Endodermal cell (in vitro differentiated cells): ENCODE data around the gene PRPF19. TPM values are rescaled to one million over a fixed set of nuclear protein-coding genes. Genes with fewer than 3 reads are reported as not detected.

Source experiments
- DNase-seq: peaks from one replicate; pipeline ENCODE4 v3.0.0-alpha.2; 2017
- H3K27ac ChIP-seq: 2 replicates; pipeline ENCODE4 v1.5.1; 2013; ENCODE audit warnings: mild to moderate bottlenecking, low read depth, low read length, moderate library complexity
- H3K27me3 ChIP-seq: 2 replicates; pipeline ENCODE4 v1.6.1; 2013; ENCODE audit warnings: mild to moderate bottlenecking, low read length, moderate library complexity; ENCODE audit not compliant: insufficient read depth, control insufficient read depth, poor library complexity, severe bottlenecking
- H3K36me3 ChIP-seq: 2 replicates; pipeline ENCODE4 v1.7.0; 2013; ENCODE audit warnings: mild to moderate bottlenecking, low read length, moderate library complexity; ENCODE audit not compliant: control insufficient read depth, insufficient read depth
- H3K4me1 ChIP-seq: one replicate; pipeline ENCODE4 v1.7.0; 2013; ENCODE audit warnings: low read length; ENCODE audit not compliant: control insufficient read depth, insufficient read depth
- H3K4me3 ChIP-seq: 2 replicates; pipeline ENCODE4 v1.5.1; 2013; ENCODE audit warnings: mild to moderate bottlenecking, low read length, moderate library complexity
- H3K9ac ChIP-seq: 2 replicates; pipeline ENCODE4 v1.6.1; 2013; ENCODE audit warnings: mild to moderate bottlenecking, low read length, moderate library complexity; ENCODE audit not compliant: poor library complexity, severe bottlenecking; ENCODE audit errors: extremely low read depth
- H3K9me3 ChIP-seq: 2 replicates; pipeline ENCODE4 v1.6.1; 2013; ENCODE audit warnings: mild to moderate bottlenecking, low read length, moderate library complexity; ENCODE audit not compliant: control insufficient read depth
- H3K27ac Mint-ChIP-seq: 2 replicates; pipeline ENCODE4 v1.8.0; 2020; ENCODE audit warnings: mixed read lengths
- H3K27me3 Mint-ChIP-seq: 2 replicates; pipeline ENCODE4 v1.8.0; 2021; ENCODE audit warnings: mild to moderate bottlenecking, mixed read lengths; ENCODE audit not compliant: insufficient read depth
- H3K36me3 Mint-ChIP-seq: 2 replicates; pipeline ENCODE4 v1.8.0; 2020; ENCODE audit warnings: low read depth, mixed read lengths
- H3K4me1 Mint-ChIP-seq: 2 replicates; pipeline ENCODE4 v1.8.0; 2020; ENCODE audit warnings: mixed read lengths
- H3K4me3 Mint-ChIP-seq: 2 replicates; pipeline ENCODE4 v1.8.0; 2020; ENCODE audit warnings: mild to moderate bottlenecking, moderate library complexity, mixed read lengths
- H3K9me3 Mint-ChIP-seq: 2 replicates; pipeline ENCODE4 v1.8.0; 2020; ENCODE audit warnings: mild to moderate bottlenecking, mixed read lengths
- WGBS, 2 experiments: methylation state at CpG; one replicate each; pipeline versions ENCODE4 v1.1.5 to v1.1.7; 2013; ENCODE audit warnings: missing lambda C conversion rate in 2 of 2, mixed read lengths in 1 of 2; ENCODE audit not compliant: insufficient coverage in 1 of 2, insufficient read length in 1 of 2; 5-methylcytosine and 5-hydroxymethylcytosine counted together
- total RNA-seq, 2 donors: library from RNA; stranded (reverse); fragmentation: NEBNext Ultra II Directional in 1 of 2; extraction: Animal tissue kit (Norgen Biotek cat#: 25700) in 1 of 2; gene quantifications; 2 replicates in 1 of 2; 3 replicates in 1 of 2; pipeline ENCODE4 v1.2.1, GENCODE V29; 2021
- TF ChIP-seq, protein P1 (sequence below): fragments of 200-600 bp; sonication (generic); conservative IDR thresholded peaks from 2 replicates; pipeline ENCODE4 v1.5.0; 2021; ENCODE audit warnings: antibody characterized with exemption, mild to moderate bottlenecking

PRPF19 gene
- total RNA-seq, 2 donors from 2014 or later: 106 to 109 TPM

- no peaks in the 10 kb centered on the region for H3K36me3 Mint-ChIP-seq
- H3K9me3 Mint-ChIP-seq: no peaks in the 10 kb centered on the region
- Histone ChIP-seq H3K4me3 (no peak overlapping the region), H3K27me3 (peaks cover 24% of the 10 kb centered on the region), H3K9me3 (no peaks in the 10 kb centered on the region), H3K27ac (no peak overlapping the region), H3K36me3 (no peaks in the 10 kb centered on the region), H3K9ac (no peak overlapping the region), H3K4me1 (no peaks in the 10 kb centered on the region)
- no peak for DNase-seq
- peaks cover 34% of the 10 kb centered on the region for H3K27me3 Mint-ChIP-seq
- TF ChIP-seq, protein P1, sequence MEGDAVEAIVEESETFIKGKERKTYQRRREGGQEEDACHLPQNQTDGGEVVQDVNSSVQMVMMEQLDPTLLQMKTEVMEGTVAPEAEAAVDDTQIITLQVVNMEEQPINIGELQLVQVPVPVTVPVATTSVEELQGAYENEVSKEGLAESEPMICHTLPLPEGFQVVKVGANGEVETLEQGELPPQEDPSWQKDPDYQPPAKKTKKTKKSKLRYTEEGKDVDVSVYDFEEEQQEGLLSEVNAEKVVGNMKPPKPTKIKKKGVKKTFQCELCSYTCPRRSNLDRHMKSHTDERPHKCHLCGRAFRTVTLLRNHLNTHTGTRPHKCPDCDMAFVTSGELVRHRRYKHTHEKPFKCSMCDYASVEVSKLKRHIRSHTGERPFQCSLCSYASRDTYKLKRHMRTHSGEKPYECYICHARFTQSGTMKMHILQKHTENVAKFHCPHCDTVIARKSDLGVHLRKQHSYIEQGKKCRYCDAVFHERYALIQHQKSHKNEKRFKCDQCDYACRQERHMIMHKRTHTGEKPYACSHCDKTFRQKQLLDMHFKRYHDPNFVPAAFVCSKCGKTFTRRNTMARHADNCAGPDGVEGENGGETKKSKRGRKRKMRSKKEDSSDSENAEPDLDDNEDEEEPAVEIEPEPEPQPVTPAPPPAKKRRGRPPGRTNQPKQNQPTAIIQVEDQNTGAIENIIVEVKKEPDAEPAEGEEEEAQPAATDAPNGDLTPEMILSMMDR: no peak
- H3K4me1 Mint-ChIP-seq: no peaks in the 10 kb centered on the region
- H3K27ac Mint-ChIP-seq: no peak overlapping the region
- 92 to 96% methylated on average over 2 to 5 of the region's 5 CpGs for WGBS, 2 experiments
- no peak overlapping the region for H3K4me3 Mint-ChIP-seq
These were observed 38.9 kb upstream of the PRPF19 start for GRCh38 chr11:60945295-60945667.

DNA sequence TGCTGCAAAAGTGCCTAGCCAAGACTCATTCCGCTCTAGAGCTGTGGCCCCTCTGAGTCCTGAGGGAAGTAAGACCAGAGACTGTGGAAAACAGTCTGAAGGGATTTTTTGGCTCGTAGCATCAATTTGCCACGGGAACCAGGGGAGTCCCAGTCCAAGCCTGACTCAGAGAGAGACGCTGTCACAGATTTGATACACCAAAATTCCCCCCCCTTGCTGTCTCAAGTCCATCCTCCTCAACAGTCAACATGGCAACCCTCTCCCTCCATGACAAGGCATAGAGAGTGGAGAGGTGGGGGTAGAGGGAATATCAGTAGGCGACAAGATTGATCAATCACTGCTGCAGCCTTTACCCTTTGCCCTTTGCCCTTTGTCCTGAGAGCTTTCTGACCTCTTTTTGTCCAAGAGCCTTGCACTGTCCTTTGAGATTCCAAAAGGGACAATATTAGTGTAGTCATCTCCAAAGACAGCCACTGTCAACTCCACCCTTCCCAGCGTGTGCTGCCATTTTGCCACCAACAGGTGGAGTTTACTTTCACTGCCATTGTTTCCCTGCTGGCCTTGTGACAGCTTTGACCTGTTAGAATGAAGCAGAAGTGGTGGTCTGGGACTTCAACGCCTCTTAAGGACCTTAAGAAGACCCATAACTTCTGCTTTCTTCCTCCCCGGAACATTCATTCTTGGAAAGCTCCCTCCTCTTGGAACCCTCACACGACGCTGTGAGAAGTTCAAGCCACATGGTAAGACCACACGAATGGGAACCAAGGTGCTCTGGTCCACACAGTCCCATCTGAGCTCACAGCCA, 38.3 kb upstream of the PRPF19 start:
- H3K4me1 Mint-ChIP-seq: no peaks in the 10 kb centered on the region
- H3K9me3 Mint-ChIP-seq: no peaks in the 10 kb centered on the region
- H3K27ac Mint-ChIP-seq: no peak overlapping the region
- Histone ChIP-seq H3K9me3 (no peaks in the 10 kb centered on the region), H3K4me1 (no peaks in the 10 kb centered on the region), H3K36me3 (no peaks in the 10 kb centered on the region), H3K9ac (no peak overlapping the region), H3K27ac (no peak overlapping the region), H3K27me3 (peaks cover 18% of the 10 kb centered on the region), H3K4me3 (no peak overlapping the region)
- H3K4me3 Mint-ChIP-seq: no peak overlapping the region
- DNase-seq: peak; percentile 71
- WGBS, 2 experiments: 85 to 95% methylated on average over 5 to 11 of the region's 11 CpGs
- H3K27me3 Mint-ChIP-seq: peaks cover 29% of the 10 kb centered on the region
- TF ChIP-seq, protein P1: peak; percentile 74
- H3K36me3 Mint-ChIP-seq: no peaks in the 10 kb centered on the region

DNA sequence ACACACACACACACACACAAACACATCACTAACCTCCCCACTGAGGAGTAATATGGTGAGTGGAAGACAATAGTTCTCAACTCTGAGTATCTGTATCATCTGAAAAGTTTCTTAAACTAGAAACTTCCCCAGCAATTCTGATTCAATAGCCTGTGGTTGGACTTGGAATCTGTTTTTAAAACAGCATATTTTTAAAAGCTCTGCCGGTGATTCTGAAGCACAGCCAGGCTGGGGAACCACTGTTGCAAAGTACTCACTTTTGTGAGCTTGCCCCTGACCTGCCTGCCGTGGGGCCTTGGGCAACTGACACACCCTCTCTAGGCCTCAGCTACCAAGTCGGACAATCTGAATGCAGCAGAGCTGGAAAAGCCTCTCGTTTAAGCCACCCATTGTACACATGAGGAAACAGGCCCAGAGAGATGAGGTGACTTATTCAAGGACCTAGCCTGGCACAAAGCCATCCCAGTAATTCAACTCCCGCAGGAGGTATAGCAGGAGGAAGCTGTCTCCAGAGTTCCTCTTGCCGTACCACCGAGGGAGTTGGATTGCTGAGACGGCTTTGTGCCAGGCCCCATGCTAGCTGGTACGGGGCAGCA, 36.7 kb upstream of the PRPF19 start:
- Histone ChIP-seq H3K27me3 (peaks cover 6% of the 10 kb centered on the region), H3K9ac (no peak overlapping the region), H3K4me3 (no peak overlapping the region), H3K4me1 (no peaks in the 10 kb centered on the region), H3K9me3 (no peaks in the 10 kb centered on the region), H3K36me3 (no peaks in the 10 kb centered on the region), H3K27ac (no peak overlapping the region)
- DNase-seq: no peak
- Mint-ChIP-seq H3K27me3 (peaks cover 15% of the 10 kb centered on the region), H3K4me3 (no peak overlapping the region), H3K36me3 (no peaks in the 10 kb centered on the region), H3K9me3 (no peaks in the 10 kb centered on the region), H3K4me1 (peaks cover 2% of the 10 kb centered on the region), H3K27ac (no peak overlapping the region)
- WGBS, 2 experiments: 90 to 94% methylated on average over 8 to 9 of the region's 9 CpGs
- TF ChIP-seq, protein P1: no peak
